Stimulated activated CD4-positive, alpha-beta T cell treated with anti-CD3 and anti-CD28 coated beads, TNF-alpha, amount 100 ng/mL, for 4 hours (primary cell): ENCODE measurements around the gene THNSL1.

ENCODE experiments used
- DNase-seq, 3 experiments: peaks; one replicate each; pipeline ENCODE4 v3.0.0-alpha.2; 2020; ENCODE audit warnings: low read depth in 3 of 3

The THNSL1 gene

GRCh38 chr10:25059990-25060389, 43.6 kb downstream of the THNSL1 start:
- DNase-seq: no peak

GRCh38 chr10:25061125-25061524, 44.7 kb downstream of the THNSL1 start:
- no peak for DNase-seq

DNA sequence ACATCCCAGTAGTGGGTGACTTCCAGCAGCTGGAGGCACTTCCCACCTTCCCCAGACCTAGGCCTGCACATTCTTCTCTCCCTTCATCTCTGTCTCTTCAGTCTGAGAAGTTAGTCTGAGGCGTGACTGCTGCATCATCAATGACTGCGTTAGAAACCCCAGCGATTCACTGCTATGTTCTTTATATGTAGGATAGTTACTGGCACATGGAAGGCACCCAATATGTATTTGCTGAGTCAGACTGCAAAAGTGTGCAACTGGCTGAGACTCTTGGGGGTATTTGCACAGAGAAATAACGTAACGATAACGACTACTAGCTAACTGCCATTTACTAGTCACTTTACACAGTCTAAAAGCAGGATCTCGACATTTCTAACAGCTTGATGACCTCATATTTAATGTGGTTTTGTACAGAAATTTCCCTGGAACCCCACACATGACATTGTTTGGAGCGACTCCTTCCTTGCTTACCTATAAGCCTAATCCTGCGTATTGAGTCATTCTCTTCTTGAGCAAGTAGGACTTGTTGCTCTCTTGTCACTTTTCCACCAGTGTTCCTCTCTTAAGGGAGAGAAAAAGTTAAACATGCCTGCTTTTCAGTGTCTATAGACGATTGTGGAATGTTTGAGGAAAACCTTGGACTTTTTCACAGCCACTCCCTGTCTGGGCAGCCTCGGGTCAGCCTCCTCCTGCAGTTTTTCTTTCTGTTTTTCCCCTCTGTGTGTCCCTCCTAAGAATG, 45.5 kb downstream of the THNSL1 start:
- DNase-seq: no peak

- no peak for DNase-seq
Measured at GRCh38 chr10:25063157-25063556, 46.7 kb downstream of the THNSL1 start.

GRCh38 chr10:25063644-25064043, 47.2 kb downstream of the THNSL1 start:
- DNase-seq: no peak

GRCh38 chr10:25064401-25064800, 48.0 kb downstream of the THNSL1 start:
- DNase-seq: no peak

DNA sequence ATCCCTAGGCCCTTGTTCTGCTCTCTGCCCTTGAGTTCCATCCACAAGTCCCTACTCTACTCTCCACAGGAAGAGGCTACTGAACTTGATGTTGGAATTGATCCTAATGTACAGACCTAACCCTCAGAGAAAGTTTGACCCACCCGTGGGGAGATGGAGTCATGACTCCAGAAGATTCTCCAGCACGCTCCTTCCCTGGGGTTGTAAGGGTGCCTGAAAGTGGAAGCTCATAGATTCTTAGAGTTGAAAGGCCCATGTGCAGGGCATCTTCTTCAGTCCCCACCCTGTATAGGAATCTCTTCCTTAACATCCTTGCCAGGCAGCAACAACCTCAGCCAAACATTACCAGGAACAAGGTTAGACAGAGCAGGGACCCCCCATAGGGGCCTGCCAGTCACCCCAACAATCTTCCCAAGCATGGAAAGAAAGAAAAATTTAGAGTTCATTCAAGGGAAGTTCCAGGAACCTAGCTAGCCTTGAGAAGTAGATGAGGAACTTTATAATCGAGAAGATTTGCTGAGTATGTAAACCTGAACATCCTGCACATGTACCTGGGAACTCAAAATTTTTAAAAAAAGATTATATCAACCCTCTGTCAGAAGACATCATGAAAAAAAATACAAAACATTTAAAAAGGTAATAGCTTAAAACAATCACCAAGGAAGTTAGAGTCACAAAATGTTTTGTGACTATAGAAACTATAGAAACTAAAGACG, 49.5 kb downstream of the THNSL1 start:
- DNase-seq: no peak

DNA sequence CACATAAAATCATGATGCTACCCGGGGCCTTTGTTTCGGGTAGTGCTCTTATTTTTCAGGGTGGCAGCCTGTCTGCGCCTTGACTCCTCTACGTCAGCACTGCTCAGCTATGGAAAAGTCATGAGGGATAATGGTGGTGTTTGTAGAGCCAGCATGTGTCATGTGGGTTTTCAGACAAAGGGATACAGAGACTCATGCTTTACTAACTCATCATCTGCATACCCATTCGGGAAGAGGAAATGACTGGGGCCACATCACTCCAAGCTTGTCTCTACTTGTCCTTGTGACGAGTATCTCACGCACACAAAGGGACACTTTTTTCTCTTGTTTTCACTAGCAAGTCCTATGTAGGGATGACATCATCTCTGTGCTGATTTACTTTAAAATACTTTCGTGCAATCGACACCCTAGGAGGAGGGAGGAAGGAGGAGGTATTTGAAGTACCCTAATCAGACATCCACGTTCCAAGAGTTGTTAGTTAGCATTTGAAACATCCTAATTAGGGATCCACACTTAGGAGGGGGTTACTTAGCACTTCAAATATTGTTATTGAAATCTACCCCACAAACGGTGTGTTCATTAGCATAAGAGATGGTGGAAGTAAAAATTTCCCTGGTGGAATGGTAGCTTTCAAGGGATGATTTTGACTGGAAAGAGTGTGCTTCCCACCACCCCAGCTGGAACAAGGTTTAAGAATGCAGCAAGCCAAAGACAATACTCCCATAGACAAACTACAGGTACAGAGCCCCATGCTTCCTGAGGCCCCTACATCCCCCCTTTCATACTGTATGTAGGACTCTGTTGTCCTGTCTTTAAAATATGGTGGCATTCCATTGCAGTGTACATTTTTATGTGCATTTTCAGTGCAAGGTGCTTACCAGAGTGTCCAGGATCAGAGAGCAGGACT, 52.0 kb downstream of the THNSL1 start:
- no peak for DNase-seq

DNA sequence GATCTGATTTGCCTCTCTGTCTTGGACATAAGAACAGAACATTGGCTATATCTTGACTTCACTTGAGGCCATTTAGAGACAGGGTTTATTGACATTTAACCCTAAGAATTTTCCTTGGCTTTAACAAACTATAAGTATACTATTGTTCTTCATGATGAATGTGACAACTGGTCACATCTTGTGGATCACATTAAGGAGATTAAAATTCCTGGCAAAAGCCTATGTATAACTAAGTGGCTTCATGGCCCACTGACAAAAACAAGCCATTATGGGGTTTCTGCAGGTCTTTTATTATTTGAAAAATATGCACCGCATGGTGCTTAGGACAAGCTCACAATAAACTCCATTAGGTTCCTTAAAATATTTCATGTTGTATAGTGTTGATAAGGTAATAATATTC, 54.8 kb downstream of the THNSL1 start:
- DNase-seq: no peak

DNA sequence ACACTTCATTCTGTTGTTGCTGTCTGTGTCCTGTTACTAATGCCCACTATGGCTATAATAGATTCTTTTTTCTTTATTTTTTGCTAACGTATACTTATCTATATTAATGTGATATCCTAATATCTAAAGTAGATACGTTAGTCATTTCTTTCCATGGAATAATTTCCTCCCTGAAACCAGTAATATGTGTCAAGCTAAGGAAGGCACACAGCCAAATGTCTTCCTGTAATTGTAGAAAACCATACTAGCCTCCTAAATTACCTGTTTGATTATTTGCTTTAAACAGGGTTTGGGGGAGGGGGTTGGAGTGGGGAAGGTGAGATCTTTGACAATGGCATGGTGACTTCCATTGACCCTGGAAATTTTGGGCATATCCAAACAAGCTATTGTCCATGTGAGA, 56.4 kb downstream of the THNSL1 start:
- no peak for DNase-seq

- no peak for DNase-seq
Measured at GRCh38 chr10:25075825-25076224, 59.4 kb downstream of the THNSL1 start.
